HUDEP-2 (cell line): ENCODE data around the gene U2SURP.

ENCODE experiments used
- DNase-seq, 76 experiments: peaks; one replicate each; lab custom pipeline; 2025; ENCODE audit not compliant: unreplicated experiment in 76 of 76; lab: John Stamatoyannopoulos, UW

The U2SURP gene

GRCh38 chr3:143001369-143002082 is at the start of gene U2SURP:
Gene U2SURP (plus strand): TSS chr3:143001570. CDS start chr3:143001629, 59 bp downstream.
- peak; percentile 35 to 97 (median 91) for DNase-seq

GRCh38 chr3:142951794-142952193 is 49.6 kb upstream of the U2SURP start:
- DNase-seq: no peak

GRCh38 chr3:142952272-142953193 is 48.8 kb upstream of the U2SURP start:
- no peak for DNase-seq

GRCh38 chr3:142953443-142953842 is 47.9 kb upstream of the U2SURP start:
- DNase-seq: no peak

- DNase-seq: peak in 1 of 76 experiments; percentile 8
Observed at GRCh38 chr3:142958707-142959106, 42.7 kb upstream of the U2SURP start.

GRCh38 chr3:142960322-142960850 is 41.0 kb upstream of the U2SURP start:
- DNase-seq: no peak

- no peak for DNase-seq
Observed at GRCh38 chr3:142961539-142961938, 39.8 kb upstream of the U2SURP start.

GRCh38 chr3:142962175-142962519 is 39.2 kb upstream of the U2SURP start:
- no peak for DNase-seq

GRCh38 chr3:142962520-142963233 is 38.7 kb upstream of the U2SURP start:
- DNase-seq: peak in 8 of 76 experiments; percentile 6 to 49 (median 14)

- DNase-seq: peak in 6 of 76 experiments; percentile 13 to 49 (median 38)
Observed at GRCh38 chr3:142963234-142963515, 38.2 kb upstream of the U2SURP start.

GRCh38 chr3:142963516-142964448 is 37.6 kb upstream of the U2SURP start, which contains the start of gene PAQR9:
Gene PAQR9 (minus strand): TSS chr3:142963674. CDS start chr3:142963336, 338 bp downstream.
- DNase-seq: peak in 20 of 76 experiments; percentile 8 to 54 (median 28)

- DNase-seq: no peak
Observed at GRCh38 chr3:142965581-142965980, 35.8 kb upstream of the U2SURP start.

- DNase-seq: no peak
Observed at GRCh38 chr3:142966808-142967207, 34.6 kb upstream of the U2SURP start.

- peak in 38 of 76 experiments; percentile 7 to 77 (median 40) for DNase-seq
Observed at GRCh38 chr3:142968319-142969025, 32.9 kb upstream of the U2SURP start.

GRCh38 chr3:142971431-142971830 is 29.9 kb upstream of the U2SURP start:
- no peak for DNase-seq

- DNase-seq: no peak
Observed at GRCh38 chr3:142972092-142972753, 29.1 kb upstream of the U2SURP start.

- DNase-seq: no peak
Observed at GRCh38 chr3:142973217-142974009, 28.0 kb upstream of the U2SURP start.
